ENCODE measurements around the gene GLT6D1.
"Not testable (repeated sequence)": the region's sequence is repeated elsewhere in the genome, so short reads cannot be mapped to it uniquely, and the experiment has no call there.

The GLT6D1 gene

GRCh38 chr9:135664801-135665794 lies 25.8 kb upstream of the GLT6D1 start:
- no peak for DNase-seq (ENCODE audit: low read depth in 2 of 2)

- no peak for DNase-seq (ENCODE audit: low read depth in 2 of 2)
Observed at GRCh38 chr9:135664266-135664665, 24.9 kb upstream of the GLT6D1 start.

- DNase-seq (ENCODE audit: low read depth in 2 of 2): no peak
Observed at GRCh38 chr9:135663857-135664256, 24.5 kb upstream of the GLT6D1 start.

GRCh38 chr9:135663451-135663770 lies 24.1 kb upstream of the GLT6D1 start:
- no peak for DNase-seq (ENCODE audit: low read depth in 2 of 2)

GRCh38 chr9:135662758-135663450 lies 23.6 kb upstream of the GLT6D1 start, which contains the start of gene LCN9:
TSS of gene LCN9 (plus strand) at chr9:135663309. CDS start at chr9:135663322, 13 bp downstream.
- no peak for DNase-seq (ENCODE audit: low read depth in 2 of 2)

- no peak for DNase-seq (ENCODE audit: low read depth in 2 of 2)
Observed at GRCh38 chr9:135661816-135662560, 22.6 kb upstream of the GLT6D1 start.

- DNase-seq (ENCODE audit: low read depth in 2 of 2): no peak
Observed at GRCh38 chr9:135660407-135660806, 21.1 kb upstream of the GLT6D1 start.

- no peak for DNase-seq (ENCODE audit: low read depth in 2 of 2)
Observed at GRCh38 chr9:135659252-135659651, 19.9 kb upstream of the GLT6D1 start.

GRCh38 chr9:135657416-135657815 lies 18.1 kb upstream of the GLT6D1 start:
- no peak for DNase-seq (ENCODE audit: low read depth in 2 of 2)

- DNase-seq (ENCODE audit: low read depth in 2 of 2): no peak
Observed at GRCh38 chr9:135655317-135655716, 16.0 kb upstream of the GLT6D1 start.

GRCh38 chr9:135650408-135650807 lies 11.1 kb upstream of the GLT6D1 start:
- no peak for DNase-seq (ENCODE audit: low read depth in 2 of 2)

GRCh38 chr9:135649508-135649907 lies 10.2 kb upstream of the GLT6D1 start:
- DNase-seq (ENCODE audit: low read depth in 2 of 2): no peak

- no peak for DNase-seq (ENCODE audit: low read depth in 2 of 2)
Observed at GRCh38 chr9:135648494-135649410, 9.4 kb upstream of the GLT6D1 start.

- DNase-seq (ENCODE audit: low read depth in 2 of 2): no peak
Observed at GRCh38 chr9:135647884-135648283, 8.5 kb upstream of the GLT6D1 start.

GRCh38 chr9:135644631-135645218 lies 5.4 kb upstream of the GLT6D1 start:
- DNase-seq (ENCODE audit: low read depth in 2 of 2): no peak

- DNase-seq (ENCODE audit: low read depth in 2 of 2): no peak
Observed at GRCh38 chr9:135641745-135642144, 2.4 kb upstream of the GLT6D1 start.

- DNase-seq (ENCODE audit: low read depth in 2 of 2): no peak
Observed at GRCh38 chr9:135641047-135641446, 1.7 kb upstream of the GLT6D1 start.

- DNase-seq (ENCODE audit: low read depth in 2 of 2): not testable (repeated sequence)
Observed at GRCh38 chr9:135636930-135637530, 2.3 kb downstream of the GLT6D1 start.

GRCh38 chr9:135632841-135633240 lies 6.5 kb downstream of the GLT6D1 start:
- DNase-seq (ENCODE audit: low read depth in 2 of 2): no peak

GRCh38 chr9:135624282-135624681 lies 15.1 kb downstream of the GLT6D1 start:
- no peak for DNase-seq (ENCODE audit: low read depth in 2 of 2)
